ENCODE measurements around the gene SLC25A12. TPM values are rescaled to one million over a fixed set of nuclear protein-coding genes. Genes with fewer than 3 reads are reported as not detected.

The SLC25A12 gene
- total RNA-seq, 1 donor from 2014 or later, result 9.2 TPM

GRCh38 chr2:171883275-171883893 lies 10.7 kb downstream of the SLC25A12 start:
- DNase-seq (ENCODE audit: low spot score), result no peak

GRCh38 chr2:171882089-171882769 lies 11.8 kb downstream of the SLC25A12 start:
- DNase-seq (ENCODE audit: low spot score), result no peak

GRCh38 chr2:171880774-171881173 lies 13.3 kb downstream of the SLC25A12 start:
- no peak for DNase-seq (ENCODE audit: low spot score)

GRCh38 chr2:171879865-171880264 lies 14.2 kb downstream of the SLC25A12 start:
- no peak for DNase-seq (ENCODE audit: low spot score)

- DNase-seq (ENCODE audit: low spot score), result no peak
These were observed 15.5 kb downstream of the SLC25A12 start for GRCh38 chr2:171878481-171878993.

GRCh38 chr2:171874963-171875362 lies 19.1 kb downstream of the SLC25A12 start:
- DNase-seq (ENCODE audit: low spot score), result no peak

GRCh38 chr2:171874517-171874916 lies 19.5 kb downstream of the SLC25A12 start:
- no peak for DNase-seq (ENCODE audit: low spot score)

GRCh38 chr2:171864357-171864985 lies 29.6 kb downstream of the SLC25A12 start:
- no peak for DNase-seq (ENCODE audit: low spot score)

- DNase-seq (ENCODE audit: low spot score), result no peak
These were observed 31.5 kb downstream of the SLC25A12 start for GRCh38 chr2:171862501-171862900.

GRCh38 chr2:171858397-171858958 lies 35.6 kb downstream of the SLC25A12 start:
- DNase-seq (ENCODE audit: low spot score), result no peak

GRCh38 chr2:171855401-171855800 lies 38.6 kb downstream of the SLC25A12 start:
- no peak for DNase-seq (ENCODE audit: low spot score)

- no peak for DNase-seq (ENCODE audit: low spot score)
These were observed 41.6 kb downstream of the SLC25A12 start for GRCh38 chr2:171852366-171852888.

- no peak for DNase-seq (ENCODE audit: low spot score)
These were observed 46.4 kb downstream of the SLC25A12 start for GRCh38 chr2:171847627-171848026.

- DNase-seq (ENCODE audit: low spot score), result no peak
These were observed 47.1 kb downstream of the SLC25A12 start for GRCh38 chr2:171846894-171847293.

GRCh38 chr2:171841996-171842395 lies 52.0 kb downstream of the SLC25A12 start:
- DNase-seq (ENCODE audit: low spot score), result no peak

- DNase-seq (ENCODE audit: low spot score), result no peak
These were observed 56.3 kb downstream of the SLC25A12 start for GRCh38 chr2:171837736-171838135.

- no peak for DNase-seq (ENCODE audit: low spot score)
These were observed 57.7 kb downstream of the SLC25A12 start for GRCh38 chr2:171836146-171836910.

- no peak for DNase-seq (ENCODE audit: low spot score)
These were observed 58.7 kb downstream of the SLC25A12 start for GRCh38 chr2:171835386-171835785.

GRCh38 chr2:171834286-171834685 lies 59.8 kb downstream of the SLC25A12 start:
- DNase-seq (ENCODE audit: low spot score), result no peak

- DNase-seq (ENCODE audit: low spot score), result no peak
These were observed 61.6 kb downstream of the SLC25A12 start for GRCh38 chr2:171832489-171832888.

- no peak for DNase-seq (ENCODE audit: low spot score)
These were observed 64.0 kb downstream of the SLC25A12 start for GRCh38 chr2:171830039-171830438.

GRCh38 chr2:171824086-171824485 lies 70.0 kb downstream of the SLC25A12 start:
- no peak for DNase-seq (ENCODE audit: low spot score)
